ENCODE results near the gene MSMO1. TPM values are rescaled to one million over a fixed set of nuclear protein-coding genes. Genes with fewer than 3 reads are reported as not detected.
A peak's percentile ranks its signal among the peaks of the same experiment; 100 is the strongest.
"Not testable (repeated sequence)": the region's sequence is repeated elsewhere in the genome, so short reads cannot be mapped to it uniquely, and the experiment has no call there.

The MSMO1 gene
- total RNA-seq, 2 experiments from 2014 or later, result 95.1 to 101 TPM

- ChIA-PET POLR2A (no interaction called here), CTCF (no interaction called here)
- no peak overlapping the region for H3K27ac Mint-ChIP-seq
- H3K36me3 Mint-ChIP-seq (ENCODE audit: low read depth), result peaks cover 32% of the 10 kb centered on the region
- H3K4me3 Mint-ChIP-seq, result no peak overlapping the region
- H3K4me1 Mint-ChIP-seq, result peaks cover 31% of the 10 kb centered on the region
- DNase-seq, result no peak
- no peaks in the 10 kb centered on the region for H3K27me3 Mint-ChIP-seq
- H3K9me3 Mint-ChIP-seq, result no peaks in the 10 kb centered on the region
These were observed 1.2 kb downstream of the MSMO1 start for GRCh38 chr4:165328708-165329107.

GRCh38 chr4:165330071-165330470 is 2.6 kb downstream of the MSMO1 start:
- Mint-ChIP-seq H3K36me3 (ENCODE audit: low read depth) (peaks cover 42% of the 10 kb centered on the region), H3K27me3 (no peaks in the 10 kb centered on the region), H3K4me3 (peak overlapping the region; percentile 29), H3K27ac (no peak overlapping the region), H3K4me1 (peaks cover 39% of the 10 kb centered on the region), H3K9me3 (no peaks in the 10 kb centered on the region)
- DNase-seq, result no peak
- POLR2A ChIA-PET, result interaction anchor here (0.7 kb wide), 1 partner anchor 115 kb away, joined by 3 read pairs; no protein-coding TSS in a partner anchor
- CTCF ChIA-PET, result interaction anchor here (1.7 kb wide), 1 partner anchor 22 kb away, joined by 5 read pairs; no protein-coding TSS in a partner anchor

- peak overlapping the region; percentile 29 for H3K4me3 Mint-ChIP-seq
- peaks cover 47% of the 10 kb centered on the region for H3K36me3 Mint-ChIP-seq (ENCODE audit: low read depth)
- DNase-seq, result no peak
- ChIA-PET POLR2A (no interaction called here), CTCF (interaction anchor here (1.7 kb wide), 1 partner anchor 21 kb away, joined by 5 read pairs; no protein-coding TSS in a partner anchor)
- peaks cover 45% of the 10 kb centered on the region for H3K4me1 Mint-ChIP-seq
- no peak overlapping the region for H3K27ac Mint-ChIP-seq
- no peaks in the 10 kb centered on the region for H3K9me3 Mint-ChIP-seq
- no peaks in the 10 kb centered on the region for H3K27me3 Mint-ChIP-seq
These were observed 3.2 kb downstream of the MSMO1 start for GRCh38 chr4:165330666-165331065.

GRCh38 chr4:165331359-165331758 is 3.9 kb downstream of the MSMO1 start:
- Mint-ChIP-seq H3K9me3 (no peaks in the 10 kb centered on the region), H3K27ac (peak overlapping the region; percentile 29), H3K4me1 (peaks cover 45% of the 10 kb centered on the region), H3K27me3 (no peaks in the 10 kb centered on the region), H3K36me3 (ENCODE audit: low read depth) (peaks cover 48% of the 10 kb centered on the region), H3K4me3 (peak overlapping the region; percentile 29)
- CTCF ChIA-PET, result no interaction called here
- DNase-seq, result no peak
- POLR2A ChIA-PET, result no interaction called here

GRCh38 chr4:165331823-165332222 is 4.4 kb downstream of the MSMO1 start:
- H3K4me3 Mint-ChIP-seq, result peak overlapping the region; percentile 33

GRCh38 chr4:165332502-165332901 is 5.0 kb downstream of the MSMO1 start:
- Mint-ChIP-seq H3K36me3 (ENCODE audit: low read depth) (peaks cover 58% of the 10 kb centered on the region), H3K4me3 (peak overlapping the region; percentile 33), H3K27me3 (no peaks in the 10 kb centered on the region), H3K9me3 (no peaks in the 10 kb centered on the region), H3K27ac (no peak overlapping the region), H3K4me1 (peaks cover 49% of the 10 kb centered on the region)
- no peak for DNase-seq
- CTCF ChIA-PET, result interaction anchor here (2.9 kb wide), 1 partner anchor 220 kb away, joined by 9 read pairs; the partner anchor contains the start of gene TMEM192
- POLR2A ChIA-PET, result interaction anchor here (1.3 kb wide), 1 partner anchor 10 kb away, joined by 4 read pairs; no protein-coding TSS in a partner anchor

More at GRCh38 chr4:165331823-165332222, 4.4 kb downstream of the MSMO1 start:
- no peaks in the 10 kb centered on the region for H3K27me3 Mint-ChIP-seq
- H3K9me3 Mint-ChIP-seq, result no peaks in the 10 kb centered on the region
- DNase-seq, result no peak
- H3K36me3 Mint-ChIP-seq (ENCODE audit: low read depth), result peaks cover 52% of the 10 kb centered on the region
- H3K27ac Mint-ChIP-seq, result no peak overlapping the region
- ChIA-PET CTCF (interaction anchor here (2.9 kb wide), 1 partner anchor 219 kb away, joined by 9 read pairs; the partner anchor contains the start of gene TMEM192), POLR2A (no interaction called here)
- peaks cover 48% of the 10 kb centered on the region for H3K4me1 Mint-ChIP-seq

GRCh38 chr4:165335163-165335703 is 7.8 kb downstream of the MSMO1 start:
- DNase-seq, result no peak
- Mint-ChIP-seq H3K4me3 (no peak overlapping the region), H3K36me3 (ENCODE audit: low read depth) (peaks cover 75% of the 10 kb centered on the region), H3K9me3 (no peaks in the 10 kb centered on the region), H3K27ac (no peak overlapping the region), H3K27me3 (no peaks in the 10 kb centered on the region), H3K4me1 (peaks cover 45% of the 10 kb centered on the region)
- ChIA-PET CTCF (interaction anchor here (0.7 to 1.1 kb wide), 2 partner anchors 8 to 204 kb away, joined by 3 read pairs; partner anchors contain the start of gene MSMO1), POLR2A (no interaction called here)

GRCh38 chr4:165336743-165337142 is 9.3 kb downstream of the MSMO1 start:
- peaks cover 72% of the 10 kb centered on the region for H3K36me3 Mint-ChIP-seq (ENCODE audit: low read depth)
- CTCF ChIA-PET, result interaction anchor here (1.0 kb wide), 1 partner anchor 223 kb away, joined by 3 read pairs; no protein-coding TSS in a partner anchor
- H3K9me3 Mint-ChIP-seq, result no peaks in the 10 kb centered on the region
- peaks cover 30% of the 10 kb centered on the region for H3K4me1 Mint-ChIP-seq
- no peak for DNase-seq
- no peak overlapping the region for H3K27ac Mint-ChIP-seq
- POLR2A ChIA-PET, result no interaction called here
- no peak overlapping the region for H3K4me3 Mint-ChIP-seq
- no peaks in the 10 kb centered on the region for H3K27me3 Mint-ChIP-seq

GRCh38 chr4:165342340-165342739 is 14.9 kb downstream of the MSMO1 start:
- H3K27ac Mint-ChIP-seq, H3K4me3 Mint-ChIP-seq, H3K27me3 Mint-ChIP-seq, DNase-seq, H3K4me1 Mint-ChIP-seq, H3K9me3 Mint-ChIP-seq: not testable (repeated sequence)
- CTCF ChIA-PET, result interaction anchor here (1.1 to 4.9 kb wide), 4 partner anchors 9 to 230 kb away, joined by 3 to 51 read pairs (median 10); partner anchors contain the start of genes MSMO1 and TMEM192
- H3K36me3 Mint-ChIP-seq (ENCODE audit: low read depth), result peaks cover 45% of the 10 kb centered on the region
- POLR2A ChIA-PET, result interaction anchor here (1.2 kb wide), 1 partner anchor 9 kb away, joined by 4 read pairs; no protein-coding TSS in a partner anchor

GRCh38 chr4:165343353-165344191 is 16.1 kb downstream of the MSMO1 start:
- no peak for DNase-seq
- ChIA-PET POLR2A (interaction anchor here (1.2 to 1.5 kb wide), 2 partner anchors 11 to 212 kb away, joined by 4 read pairs; no protein-coding TSS in a partner anchor), CTCF (interaction anchor here (0.7 to 4.9 kb wide), 8 partner anchors 8 to 232 kb away, joined by 3 to 51 read pairs (median 3); partner anchors contain the start of genes MSMO1 and TMEM192)
- Mint-ChIP-seq H3K4me3 (no peak overlapping the region), H3K4me1 (no peaks in the 10 kb centered on the region), H3K27me3 (no peaks in the 10 kb centered on the region), H3K9me3 (no peaks in the 10 kb centered on the region), H3K27ac (no peak overlapping the region), H3K36me3 (ENCODE audit: low read depth) (peaks cover 37% of the 10 kb centered on the region)

GRCh38 chr4:165345666-165346417 is 18.4 kb downstream of the MSMO1 start:
- Mint-ChIP-seq H3K4me1 (no peaks in the 10 kb centered on the region), H3K27ac (no peak overlapping the region), H3K36me3 (ENCODE audit: low read depth) (peaks cover 18% of the 10 kb centered on the region), H3K27me3 (peaks cover 4% of the 10 kb centered on the region), H3K9me3 (no peaks in the 10 kb centered on the region), H3K4me3 (no peak overlapping the region)
- ChIA-PET CTCF (interaction anchor here (1.6 to 2.5 kb wide), 2 partner anchors 214 to 233 kb away, joined by 3 to 18 read pairs; partner anchors contain the start of gene TMEM192), POLR2A (no interaction called here)
- DNase-seq, result no peak

GRCh38 chr4:165347647-165348569 is 20.4 kb downstream of the MSMO1 start:
- Mint-ChIP-seq H3K27me3 (peaks cover 6% of the 10 kb centered on the region), H3K4me3 (no peak overlapping the region), H3K36me3 (ENCODE audit: low read depth) (peaks cover 9% of the 10 kb centered on the region), H3K9me3 (no peaks in the 10 kb centered on the region), H3K4me1 (no peaks in the 10 kb centered on the region), H3K27ac (no peak overlapping the region)
- no peak for DNase-seq
- ChIA-PET POLR2A (no interaction called here), CTCF (interaction anchor here (1.5 to 2.5 kb wide), 2 partner anchors 23 to 216 kb away, joined by 3 to 18 read pairs; no protein-coding TSS in a partner anchor)

Data from activated CD4-positive, alpha-beta memory T cell treated with anti-CD3 and anti-CD28 coated beads, Interleukin-2, amount 10 ng/mL, durations not matched to agents 7 days and 5 days (primary cell).